ENCODE data around the gene IL12A.

GRCh38 chr3:159978353-159978752 is 10.3 kb upstream of the IL12A start:
- TF ChIP-seq, protein P1, sequence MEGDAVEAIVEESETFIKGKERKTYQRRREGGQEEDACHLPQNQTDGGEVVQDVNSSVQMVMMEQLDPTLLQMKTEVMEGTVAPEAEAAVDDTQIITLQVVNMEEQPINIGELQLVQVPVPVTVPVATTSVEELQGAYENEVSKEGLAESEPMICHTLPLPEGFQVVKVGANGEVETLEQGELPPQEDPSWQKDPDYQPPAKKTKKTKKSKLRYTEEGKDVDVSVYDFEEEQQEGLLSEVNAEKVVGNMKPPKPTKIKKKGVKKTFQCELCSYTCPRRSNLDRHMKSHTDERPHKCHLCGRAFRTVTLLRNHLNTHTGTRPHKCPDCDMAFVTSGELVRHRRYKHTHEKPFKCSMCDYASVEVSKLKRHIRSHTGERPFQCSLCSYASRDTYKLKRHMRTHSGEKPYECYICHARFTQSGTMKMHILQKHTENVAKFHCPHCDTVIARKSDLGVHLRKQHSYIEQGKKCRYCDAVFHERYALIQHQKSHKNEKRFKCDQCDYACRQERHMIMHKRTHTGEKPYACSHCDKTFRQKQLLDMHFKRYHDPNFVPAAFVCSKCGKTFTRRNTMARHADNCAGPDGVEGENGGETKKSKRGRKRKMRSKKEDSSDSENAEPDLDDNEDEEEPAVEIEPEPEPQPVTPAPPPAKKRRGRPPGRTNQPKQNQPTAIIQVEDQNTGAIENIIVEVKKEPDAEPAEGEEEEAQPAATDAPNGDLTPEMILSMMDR (IDR thresholded peaks at IDR 0.05), result no peak
- no peak for TF ChIP-seq POLR2AphosphoS5 (IDR thresholded peaks at IDR 0.05)
- TF ChIP-seq POLR2A (IDR thresholded peaks at IDR 0.05), result no peak

Measured in gastroesophageal sphincter (tissue), 3 donors.